Heart right ventricle (tissue), 16 donors: ENCODE data around the gene DNAJC11. TPM values are rescaled to one million over a fixed set of nuclear protein-coding genes. Genes with fewer than 3 reads are reported as not detected.

Experiments used
- ATAC-seq, 8 donors: fragments of 200-7000 bp; cut with Tn5 transposase; one replicate each; pipeline ENCODE4 v1.9.1; 2020; ENCODE audit warnings: mild to moderate bottlenecking in 8 of 8, moderate library complexity in 8 of 8, moderate number of reproducible peaks in 1 of 8
- DNase-seq, 2 donors: peaks; one replicate each; pipeline ENCODE4 v3.0.0-alpha.2; 2020
- H3K27ac ChIP-seq, 10 donors: fragments of 200-600 bp; sonication (generic) in 2 of 10; one replicate each; pipeline versions ENCODE4 v1.5.0 to v1.8.0; 2020 to 2022; ENCODE audit warnings: mild to moderate bottlenecking in 3 of 10
- H3K27me3 ChIP-seq, 7 donors: fragments of 200-600 bp; one replicate each; pipeline ENCODE4 v1.8.0; 2021 to 2022; ENCODE audit warnings: mild to moderate bottlenecking in 2 of 7
- H3K36me3 ChIP-seq, 9 donors: fragments of 200-600 bp; sonication (generic) in 1 of 9; one replicate each; pipeline versions ENCODE4 v1.5.0 to v1.8.0; 2020 to 2022; ENCODE audit warnings: mild to moderate bottlenecking in 2 of 9
- H3K4me1 ChIP-seq, 9 donors: fragments of 200-600 bp; sonication (generic) in 1 of 9; one replicate each; pipeline versions ENCODE4 v1.5.0 to v1.8.0; 2020 to 2022; ENCODE audit warnings: mild to moderate bottlenecking in 4 of 9
- H3K4me3 ChIP-seq, 10 donors: fragments of 200-600 bp; sonication (generic) in 2 of 10; one replicate each; pipeline versions ENCODE4 v1.5.0 to v1.8.0; 2020 to 2022; ENCODE audit warnings: mild to moderate bottlenecking in 7 of 10, moderate library complexity in 2 of 10
- H3K9me3 ChIP-seq, 11 donors: fragments of 200-600 bp in 10 of 11; sonication (generic) in 2 of 11; one replicate each; pipeline versions ENCODE4 v1.5.0 to v1.8.0; 2013 to 2022; ENCODE audit warnings: mild to moderate bottlenecking in 2 of 11, control low read depth in 1 of 11, moderate library complexity in 1 of 11
- WGBS, 2 donors: extraction: QIAGEN DNeasy Blood & Tissue Kit; methylation state at CpG; one replicate each; pipeline ENCODE4 v1.1.7; 2013; ENCODE audit warnings: inconsistent platforms in 1 of 2; 5-methylcytosine and 5-hydroxymethylcytosine counted together
- intact Hi-C, 10 donors: fragments of 100-400 bp; cut with DNase I; formaldehyde crosslinking; loops; one replicate each; pipeline versions ENCODE4 v1.11.1 to v1.14.2; 2022
- polyA plus RNA-seq, 2 donors: library from polyadenylated mRNA; stranded (reverse); fragments of 200-250 nt; gene quantifications; one replicate each; pipeline ENCODE4 v1.2.3, GENCODE V29; 2013
- total RNA-seq, 10 donors: library from RNA; stranded (reverse); fragmentation: NEBNext Ultra II Directional in 3 of 10; extraction: Animal tissue kit (Norgen Biotek cat#: 25700) in 3 of 10; gene quantifications; one replicate each; pipeline versions ENCODE4 v1.2.1 to v1.2.4, GENCODE V29; 2021 to 2023
- TF ChIP-seq, protein P1 (sequence below), 9 donors: fragments of 200-600 bp; sonication (generic) in 2 of 9; IDR thresholded peaks; one replicate each; pipeline versions ENCODE4 v1.5.0 to v1.8.0; 2021 to 2022; ENCODE audit warnings: antibody characterized with exemption in 9 of 9, mild to moderate bottlenecking in 5 of 9, moderate library complexity in 1 of 9
- donor health status: Arrhythmogenic right ventricular cardiomyopathy.
- donor health status: ischemic (EF 13 %, LVEDD 7.1; RV severe dilation, severe dysfunction).
- donor health status: healthy with polysubstance abuse.
- donor health status: DM: no; HTN: yes; CAD: no.
- donor health status: DM: no; HTN: no; CAD: no.
- donor health status: ischemic (EF 25% LVEDD 6.9; RV normal size, moderate dysfunction).
- donor health status: ischemic (EF 25% LVEDD 5.7; RV mildly dilated, moderate dysfunction).
- donor health status: healthy.
- donor health status: DM: yes; HTN: yes; CAD: no.
- donor health status: Ischemic cardiomyopathy.
- donor health status: ischemic (EF 35%, LVEDD 5.7; RV mildly dilated, moderate dysfunction).
- donor health status: nonischemic (EF 11% LVEDD 7.7; RV severe dilation, severe dysfunction).
- donor health status: DM: yes; HTN: yes; CAD: no.
- donor health status: PGD.
- donor health status: ischemic (EF 29% LVEDD 5.4; RV normal size, mild dysfunction).
- donor health status: nonischemic (EF 23%, LVEDD 6.1; RV moderate dilation, normal function).

DNAJC11 gene
- total and polyA plus RNA-seq, 12 donors = 31.2 to 80.6 (median 71.9) TPM

DNA sequence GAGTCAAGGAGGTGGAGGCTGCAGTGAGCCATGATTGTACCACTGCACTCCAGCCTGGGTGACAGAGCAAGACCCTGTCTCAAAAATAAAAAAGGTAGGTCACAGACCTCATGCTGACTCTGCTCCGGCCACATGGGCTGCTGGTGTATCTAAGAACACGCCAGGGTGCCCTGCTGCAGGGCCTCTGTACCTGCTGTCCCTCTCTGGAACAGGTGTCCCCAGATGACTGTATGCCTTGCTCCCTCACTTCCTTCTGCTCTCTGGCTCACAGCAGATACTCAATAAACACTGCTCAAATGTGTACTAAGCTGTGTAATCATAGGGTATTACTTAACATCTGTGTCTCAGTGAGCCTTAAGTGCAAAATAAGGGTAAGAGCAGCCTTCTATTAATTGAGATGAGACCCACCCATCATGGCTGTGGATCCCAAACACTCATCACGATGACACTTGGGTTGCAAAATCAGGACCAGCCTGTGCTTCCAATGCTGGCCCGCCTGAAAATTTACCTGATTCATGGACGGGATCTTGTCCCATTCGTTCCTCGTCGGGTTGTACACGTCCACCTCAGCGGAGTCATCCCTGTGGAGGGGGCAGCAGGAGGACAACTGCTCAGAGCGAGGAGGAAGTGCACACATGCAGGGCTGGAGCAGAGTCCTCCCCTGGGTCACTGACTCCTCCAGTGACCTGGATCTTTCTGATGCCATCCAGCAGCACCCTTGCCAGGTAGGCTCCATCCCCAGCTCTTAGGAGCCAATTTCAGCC, 106.5 kb downstream of the DNAJC11 start:
- peaks cover 0 to 97% (median 70%) of the 10 kb centered on the region in 9 donors for H3K36me3 ChIP-seq
- no peaks in the 10 kb centered on the region for H3K27me3 ChIP-seq
- intact Hi-C loops = no loop called here
- ATAC-seq = no peak
- H3K4me1 ChIP-seq = peaks cover 22 to 88% (median 71%) of the 10 kb centered on the region in 9 donors
- no peak for DNase-seq
- no peak overlapping the region for H3K27ac ChIP-seq
- TF ChIP-seq, protein P1, sequence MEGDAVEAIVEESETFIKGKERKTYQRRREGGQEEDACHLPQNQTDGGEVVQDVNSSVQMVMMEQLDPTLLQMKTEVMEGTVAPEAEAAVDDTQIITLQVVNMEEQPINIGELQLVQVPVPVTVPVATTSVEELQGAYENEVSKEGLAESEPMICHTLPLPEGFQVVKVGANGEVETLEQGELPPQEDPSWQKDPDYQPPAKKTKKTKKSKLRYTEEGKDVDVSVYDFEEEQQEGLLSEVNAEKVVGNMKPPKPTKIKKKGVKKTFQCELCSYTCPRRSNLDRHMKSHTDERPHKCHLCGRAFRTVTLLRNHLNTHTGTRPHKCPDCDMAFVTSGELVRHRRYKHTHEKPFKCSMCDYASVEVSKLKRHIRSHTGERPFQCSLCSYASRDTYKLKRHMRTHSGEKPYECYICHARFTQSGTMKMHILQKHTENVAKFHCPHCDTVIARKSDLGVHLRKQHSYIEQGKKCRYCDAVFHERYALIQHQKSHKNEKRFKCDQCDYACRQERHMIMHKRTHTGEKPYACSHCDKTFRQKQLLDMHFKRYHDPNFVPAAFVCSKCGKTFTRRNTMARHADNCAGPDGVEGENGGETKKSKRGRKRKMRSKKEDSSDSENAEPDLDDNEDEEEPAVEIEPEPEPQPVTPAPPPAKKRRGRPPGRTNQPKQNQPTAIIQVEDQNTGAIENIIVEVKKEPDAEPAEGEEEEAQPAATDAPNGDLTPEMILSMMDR (IDR thresholded peaks at IDR 0.05) = no peak
- H3K9me3 ChIP-seq = no peaks in the 10 kb centered on the region
- 84 to 86% methylated on average over 11 of the region's 11 CpGs for WGBS, 2 donors
- H3K4me3 ChIP-seq = no peak overlapping the region

DNA sequence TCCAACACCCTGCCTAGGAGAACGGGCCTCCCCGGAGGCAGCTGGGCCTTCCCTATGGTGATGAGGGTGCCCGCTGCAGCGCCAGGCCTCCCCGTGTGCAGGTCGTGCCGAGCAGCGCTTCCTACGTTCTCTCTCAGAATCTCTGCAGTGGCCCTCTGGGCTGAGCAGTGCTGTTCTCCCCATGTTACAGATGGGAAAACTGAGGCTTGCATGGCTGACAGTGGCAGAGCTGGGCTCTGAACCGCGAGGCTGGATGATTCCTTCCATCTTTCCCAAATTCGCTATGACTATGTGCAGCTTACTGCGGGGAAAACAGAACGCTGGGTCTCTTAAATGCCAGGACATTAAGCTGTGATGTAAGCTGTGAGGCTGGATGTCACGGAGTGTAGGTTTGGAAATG, 107.8 kb downstream of the DNAJC11 start:
- no peak overlapping the region for H3K27ac ChIP-seq

DNA sequence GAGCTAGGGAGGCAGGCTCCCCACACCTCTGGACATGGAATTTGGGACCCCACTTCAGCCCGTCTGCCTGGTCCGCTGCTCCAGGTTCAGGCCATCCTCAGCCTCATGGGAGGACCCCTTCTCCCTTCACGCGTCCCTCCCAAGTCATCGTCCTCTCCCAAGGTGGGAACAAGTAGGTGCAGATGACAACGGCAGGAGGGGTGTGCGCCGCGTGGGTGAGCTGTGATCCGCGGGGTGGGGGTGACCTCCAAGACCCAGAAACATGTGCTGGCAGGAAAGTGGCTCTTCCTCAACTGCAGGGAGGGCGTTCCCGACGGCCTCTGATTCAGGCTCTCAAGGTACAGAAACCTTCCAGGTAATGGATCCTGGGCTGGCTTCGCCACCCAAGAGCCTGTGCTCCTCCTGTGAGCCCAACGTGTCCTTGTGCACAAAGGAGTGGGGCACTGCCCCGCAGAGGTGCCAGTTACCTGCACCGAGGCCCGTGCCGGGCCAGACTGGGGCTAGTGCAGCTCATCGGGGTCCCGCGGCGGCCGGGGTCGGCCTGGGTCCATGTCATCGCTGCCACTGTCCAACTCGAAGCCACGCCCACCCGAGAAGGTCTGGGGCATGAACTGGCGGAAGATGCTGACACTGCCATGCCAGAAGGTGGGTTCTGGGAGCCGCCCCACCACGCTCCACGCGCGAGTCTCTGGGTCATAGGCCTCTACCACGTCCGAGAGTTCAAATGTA, 108.6 kb downstream of the DNAJC11 start:
- Histone ChIP-seq H3K36me3 (peaks cover 0 to 100% (median 72%) of the 10 kb centered on the region in 9 donors), H3K27me3 (no peaks in the 10 kb centered on the region), H3K4me1 (peaks cover 28 to 88% (median 68%) of the 10 kb centered on the region in 9 donors), H3K9me3 (no peaks in the 10 kb centered on the region), H3K4me3 (no peak overlapping the region), H3K27ac (peak overlapping the region in 3 of 10 donors; percentile 15 to 62 (median 41))
- TF ChIP-seq, protein P1 (IDR thresholded peaks at IDR 0.05) = no peak
- ATAC-seq (no peak), DNase-seq (no peak)
- intact Hi-C loops = no loop called here
- WGBS, 2 donors = 92% methylated on average over 38 of the region's 38 CpGs

More for the DNA sequence above, 107.8 kb downstream of the DNAJC11 start:
- no peak overlapping the region for H3K4me3 ChIP-seq
- 95 to 96% methylated on average over 15 of the region's 15 CpGs for WGBS, 2 donors
- no peak for DNase-seq
- H3K9me3 ChIP-seq = no peaks in the 10 kb centered on the region
- H3K4me1 ChIP-seq = peaks cover 24 to 88% (median 68%) of the 10 kb centered on the region in 9 donors
- H3K36me3 ChIP-seq = peaks cover 0 to 100% (median 79%) of the 10 kb centered on the region in 9 donors
- H3K27me3 ChIP-seq = no peaks in the 10 kb centered on the region
- ATAC-seq = no peak
- intact Hi-C loops = no loop called here
- TF ChIP-seq, protein P1 (IDR thresholded peaks at IDR 0.05) = no peak

DNA sequence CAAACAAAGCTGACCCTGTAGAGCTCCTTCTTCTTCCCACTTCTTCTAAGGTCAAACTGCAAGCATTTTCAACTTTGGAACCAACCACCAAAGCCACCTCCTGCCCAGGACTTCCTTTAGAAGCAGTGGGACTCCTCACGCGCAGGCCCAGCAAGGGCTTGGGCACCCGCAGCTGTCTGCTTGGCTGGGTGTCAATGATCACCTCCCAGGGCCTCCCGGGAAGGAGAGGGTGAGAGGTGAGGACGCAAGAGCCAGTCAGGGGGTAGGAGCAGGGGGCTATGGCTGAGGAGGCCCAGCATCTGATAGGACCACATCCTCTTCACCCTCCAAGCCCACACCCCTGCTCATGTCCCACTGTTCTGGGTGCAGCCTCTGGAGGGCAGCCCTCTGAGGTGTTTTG, 109.2 kb downstream of the DNAJC11 start:
- whole genome bisulfite sequencing, 2 donors = 24 to 37% methylated on average over 5 of the region's 5 CpGs
- H3K27ac ChIP-seq = peak overlapping the region in 6 of 10 donors; percentile 12 to 62 (median 26)
- H3K4me1 ChIP-seq = peaks cover 26 to 88% (median 68%) of the 10 kb centered on the region in 9 donors
- intact Hi-C loops = no loop called here
- no peaks in the 10 kb centered on the region for H3K27me3 ChIP-seq
- peak in 5 of 8 donors; percentile 5 to 50 (median 29) for ATAC-seq
- no peaks in the 10 kb centered on the region for H3K9me3 ChIP-seq
- H3K36me3 ChIP-seq = peaks cover 0 to 100% (median 72%) of the 10 kb centered on the region in 9 donors
- peak in 1 of 2 donors; percentile 40 for DNase-seq
- TF ChIP-seq, protein P1 (IDR thresholded peaks at IDR 0.05) = no peak
- H3K4me3 ChIP-seq = no peak overlapping the region
